Activated CD8-positive, alpha-beta T cell treated with anti-CD3 and anti-CD28 coated beads for 36 hours (primary cell): ENCODE results near the gene ZCWPW1. TPM values are rescaled to one million over a fixed set of nuclear protein-coding genes. Genes with fewer than 3 reads are reported as not detected.

Experiments
- ATAC-seq: fragments of 200-7000 bp; cut with Tn5 transposase; one replicate; pipeline ENCODE4 v1.10.0; 2021; ENCODE audit warnings: mild to moderate bottlenecking, moderate library complexity
- CTCF ChIA-PET: fragments of 350-600 bp; sonication (Branson Sonifier 250); formaldehyde crosslinking; loops from one replicate; lab custom pipeline; 2021; ENCODE audit warnings: antibody characterized with exemption; lab: Charles Lee
- POLR2A ChIA-PET: fragments of 350-600 bp; sonication (Branson Sonifier 250); formaldehyde crosslinking; loops from one replicate; lab custom pipeline; 2021; ENCODE audit warnings: antibody characterized with exemption; lab: Charles Lee
- DNase-seq: peaks from one replicate; pipeline ENCODE4 v3.0.0-alpha.2; 2020
- H3K27ac Mint-ChIP-seq: one replicate; pipeline ENCODE4 v1.8.0; 2021; ENCODE audit warnings: mild to moderate bottlenecking, mixed read lengths
- H3K27me3 Mint-ChIP-seq: one replicate; pipeline ENCODE4 v1.8.0; 2021; ENCODE audit warnings: mixed read lengths
- H3K36me3 Mint-ChIP-seq: one replicate; pipeline ENCODE4 v1.8.0; 2021; ENCODE audit warnings: low read depth, mixed read lengths
- H3K4me1 Mint-ChIP-seq: one replicate; pipeline ENCODE4 v1.8.0; 2021; ENCODE audit warnings: low read depth, mixed read lengths
- H3K4me3 Mint-ChIP-seq: one replicate; pipeline ENCODE4 v1.8.0; 2021; ENCODE audit warnings: mild to moderate bottlenecking, moderate library complexity, mixed read lengths
- H3K9me3 Mint-ChIP-seq: one replicate; pipeline ENCODE4 v1.8.0; 2021; ENCODE audit warnings: mixed read lengths
- intact Hi-C: fragments of 100-400 bp; cut with micrococcal nuclease; formaldehyde crosslinking; loops from one replicate; pipeline ENCODE4 v1.10.0; 2022
- total RNA-seq, 2 experiments: library from RNA; stranded (reverse); gene quantifications; one replicate each; pipeline ENCODE4 v1.2.3, GENCODE V29; 2021
- TF ChIP-seq, protein P1 (sequence below): fragments of 200-600 bp; IDR thresholded peaks from one replicate; pipeline ENCODE4 v1.8.0; 2022; ENCODE audit warnings: antibody characterized with exemption, mild to moderate bottlenecking

ZCWPW1 gene, protein sequence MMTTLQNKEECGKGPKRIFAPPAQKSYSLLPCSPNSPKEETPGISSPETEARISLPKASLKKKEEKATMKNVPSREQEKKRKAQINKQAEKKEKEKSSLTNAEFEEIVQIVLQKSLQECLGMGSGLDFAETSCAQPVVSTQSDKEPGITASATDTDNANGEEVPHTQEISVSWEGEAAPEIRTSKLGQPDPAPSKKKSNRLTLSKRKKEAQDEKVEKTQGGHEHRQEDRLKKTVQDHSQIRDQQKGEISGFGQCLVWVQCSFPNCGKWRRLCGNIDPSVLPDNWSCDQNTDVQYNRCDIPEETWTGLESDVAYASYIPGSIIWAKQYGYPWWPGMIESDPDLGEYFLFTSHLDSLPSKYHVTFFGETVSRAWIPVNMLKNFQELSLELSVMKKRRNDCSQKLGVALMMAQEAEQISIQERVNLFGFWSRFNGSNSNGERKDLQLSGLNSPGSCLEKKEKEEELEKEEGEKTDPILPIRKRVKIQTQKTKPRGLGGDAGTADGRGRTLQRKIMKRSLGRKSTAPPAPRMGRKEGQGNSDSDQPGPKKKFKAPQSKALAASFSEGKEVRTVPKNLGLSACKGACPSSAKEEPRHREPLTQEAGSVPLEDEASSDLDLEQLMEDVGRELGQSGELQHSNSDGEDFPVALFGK
- total RNA-seq = 1 to 10 TPM; 2.5 to 3.6 TPM

DNA sequence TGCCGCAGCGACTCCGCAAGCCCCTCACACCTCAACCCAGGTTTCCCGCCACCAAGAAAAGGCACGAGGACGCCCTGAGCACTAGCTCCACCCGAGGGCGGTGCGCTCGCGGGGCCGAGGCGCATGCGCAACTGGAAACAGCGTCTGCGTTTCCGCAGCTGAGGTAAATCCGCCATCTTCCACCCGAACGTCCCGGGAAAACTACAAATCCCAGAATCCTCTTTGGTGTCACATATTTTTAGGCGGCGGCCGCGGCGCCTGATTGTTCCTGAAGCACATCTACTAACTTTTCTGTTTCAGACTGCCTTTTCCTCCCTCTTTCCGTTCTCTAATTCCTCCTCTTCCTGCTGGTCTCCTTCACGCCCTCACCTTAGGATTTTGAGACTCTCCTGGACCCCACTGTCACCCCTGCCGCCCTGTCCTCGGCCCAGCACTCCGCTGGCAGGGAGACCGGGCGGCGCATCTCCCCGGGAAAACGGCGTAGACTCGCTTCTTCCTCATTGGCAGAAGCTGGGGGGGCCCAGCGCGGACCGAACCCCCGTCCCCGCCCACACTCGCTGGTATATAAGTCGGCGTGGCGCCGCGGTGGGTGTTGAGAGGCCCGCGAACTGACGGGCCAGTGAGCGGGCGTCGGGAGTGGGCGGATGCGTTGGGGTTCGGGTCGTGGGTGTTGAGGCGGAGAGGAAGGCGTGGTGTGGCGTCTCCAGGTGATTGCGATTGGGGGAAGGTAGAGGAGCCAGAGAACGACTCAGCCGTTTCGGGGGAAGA is at the start of gene ZCWPW1:
Gene ZCWPW1, minus strand, starts transcription at position 505 of the 768 bp plus-strand sequence. CDS start 8,054 bp downstream, outside the sequence.
- Mint-ChIP-seq H3K4me3 (peak within 1 kb of the TSS; percentile 86), H3K27me3 (no peaks in the 10 kb centered on the region)

DNA sequence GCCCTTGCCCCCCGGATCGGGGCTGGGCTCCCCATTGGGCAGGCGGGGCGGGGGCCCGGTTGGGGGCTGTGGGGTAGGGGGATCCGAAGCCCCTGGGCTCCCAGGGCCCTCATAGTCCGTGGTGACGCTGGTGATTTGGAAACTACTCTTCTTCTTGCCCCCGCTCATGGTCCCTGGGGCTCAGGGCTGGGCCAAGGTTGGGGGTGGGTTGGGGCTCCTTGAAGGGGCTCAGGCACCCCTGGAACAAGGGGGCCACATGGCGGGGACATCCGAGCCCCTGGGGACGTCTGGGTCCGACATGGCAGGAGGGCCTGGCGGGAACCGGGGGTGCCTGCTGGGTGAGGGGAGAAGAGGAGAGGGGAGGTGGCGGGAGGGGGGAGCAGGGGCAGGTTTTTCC is 49.4 kb upstream of the ZCWPW1 start:
- H3K4me3 Mint-ChIP-seq = peak overlapping the region; percentile 94
- H3K27me3 Mint-ChIP-seq = no peaks in the 10 kb centered on the region
- H3K27ac Mint-ChIP-seq = peak overlapping the region; percentile 95
- peaks cover 51% of the 10 kb centered on the region for H3K4me1 Mint-ChIP-seq
- ATAC-seq (no peak), DNase-seq (peak; percentile 32)
- peaks cover 42% of the 10 kb centered on the region for H3K36me3 Mint-ChIP-seq
- TF ChIP-seq, protein P1, sequence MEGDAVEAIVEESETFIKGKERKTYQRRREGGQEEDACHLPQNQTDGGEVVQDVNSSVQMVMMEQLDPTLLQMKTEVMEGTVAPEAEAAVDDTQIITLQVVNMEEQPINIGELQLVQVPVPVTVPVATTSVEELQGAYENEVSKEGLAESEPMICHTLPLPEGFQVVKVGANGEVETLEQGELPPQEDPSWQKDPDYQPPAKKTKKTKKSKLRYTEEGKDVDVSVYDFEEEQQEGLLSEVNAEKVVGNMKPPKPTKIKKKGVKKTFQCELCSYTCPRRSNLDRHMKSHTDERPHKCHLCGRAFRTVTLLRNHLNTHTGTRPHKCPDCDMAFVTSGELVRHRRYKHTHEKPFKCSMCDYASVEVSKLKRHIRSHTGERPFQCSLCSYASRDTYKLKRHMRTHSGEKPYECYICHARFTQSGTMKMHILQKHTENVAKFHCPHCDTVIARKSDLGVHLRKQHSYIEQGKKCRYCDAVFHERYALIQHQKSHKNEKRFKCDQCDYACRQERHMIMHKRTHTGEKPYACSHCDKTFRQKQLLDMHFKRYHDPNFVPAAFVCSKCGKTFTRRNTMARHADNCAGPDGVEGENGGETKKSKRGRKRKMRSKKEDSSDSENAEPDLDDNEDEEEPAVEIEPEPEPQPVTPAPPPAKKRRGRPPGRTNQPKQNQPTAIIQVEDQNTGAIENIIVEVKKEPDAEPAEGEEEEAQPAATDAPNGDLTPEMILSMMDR = no peak
- ChIA-PET CTCF (interaction anchor here (0.8 to 9.3 kb wide), 15 partner anchors 9 to 228 kb away, joined by 3 to 75 read pairs (median 4); partner anchors contain the start of genes MOSPD3, POP7 and SPACDR), POLR2A (interaction anchor here (0.6 to 2.1 kb wide), 13 partner anchors 12 to 353 kb away, joined by 3 to 7 read pairs (median 3); partner anchors contain the start of gene MOSPD3)
- intact Hi-C loops = loop anchor here (5.0 to 10.0 kb wide), 2 partner anchors 69 to 217 kb away; partner anchors contain the start of gene GIGYF1
- no peaks in the 10 kb centered on the region for H3K9me3 Mint-ChIP-seq

More for the DNA sequence above, at the start of gene ZCWPW1:
- POLR2A ChIA-PET = interaction anchor here (0.6 to 2.3 kb wide), 16 partner anchors 9 to 328 kb away, joined by 3 to 12 read pairs (median 3); partner anchors contain the start of genes AP4M1, FBXO24, LRCH4 and MCM7
- Mint-ChIP-seq H3K4me1 (peaks cover 24% of the 10 kb centered on the region), H3K36me3 (peaks cover 29% of the 10 kb centered on the region), H3K27ac (peak within 1 kb of the TSS; percentile 98), H3K9me3 (no peaks in the 10 kb centered on the region)
- TF ChIP-seq, protein P1 = no peak
- intact Hi-C loops = no loop called here
- CTCF ChIA-PET = interaction anchor here (0.9 to 1.8 kb wide), 6 partner anchors 21 to 297 kb away, joined by 3 to 8 read pairs (median 4); partner anchors contain the start of gene POP7
- peak; percentile 97 for DNase-seq
- ATAC-seq = peak; percentile 43

DNA sequence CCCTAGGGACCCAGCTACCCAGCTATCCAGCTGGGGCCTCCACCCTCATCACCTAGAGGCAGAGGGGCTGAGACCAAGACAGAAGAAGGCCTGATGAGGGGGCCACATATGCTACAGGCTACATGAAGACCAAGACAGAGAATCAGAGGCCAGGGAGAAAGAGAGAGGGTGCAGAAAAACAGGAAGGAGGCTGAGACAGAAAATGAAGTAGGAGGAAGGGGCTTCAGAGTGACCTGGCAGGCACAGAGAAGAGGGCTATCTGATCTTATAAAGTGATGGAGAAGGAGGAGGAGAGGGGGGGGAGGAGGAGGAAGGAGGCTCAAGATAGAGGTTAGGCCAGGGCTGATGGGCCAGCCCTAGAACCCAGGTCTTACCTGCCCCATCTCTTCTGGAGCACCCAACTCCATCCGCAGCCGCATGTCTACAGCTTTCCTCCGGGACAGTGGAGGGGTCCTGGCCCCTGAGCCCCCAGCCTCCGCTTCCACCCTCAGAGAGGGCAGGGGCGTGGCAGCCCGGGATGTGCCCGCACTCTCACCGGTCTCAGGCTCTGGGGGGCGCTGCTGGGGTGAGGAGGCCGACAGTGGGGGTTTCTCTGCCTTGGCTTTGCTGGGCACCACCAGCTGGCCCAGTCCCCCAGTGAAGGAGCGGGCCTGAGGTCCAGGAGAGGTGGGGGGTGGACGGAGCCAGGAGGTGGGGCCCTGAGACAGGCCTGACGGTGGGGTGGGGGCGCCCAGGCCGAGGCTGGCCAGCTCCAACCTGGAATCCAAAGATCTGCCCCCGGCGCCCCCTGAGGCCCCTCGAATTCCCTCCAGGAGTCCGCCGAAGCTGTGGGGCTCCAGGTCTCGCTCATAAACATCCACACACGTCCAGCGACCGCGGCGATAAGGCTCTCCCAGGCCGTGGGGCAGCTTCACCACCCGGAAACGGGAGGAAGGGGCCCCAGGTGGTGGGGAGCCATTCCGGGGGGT is 48.7 kb upstream of the ZCWPW1 start:
- peak overlapping the region; percentile 93 for H3K27ac Mint-ChIP-seq
- intact Hi-C loops = loop anchor here (5.0 to 10.0 kb wide), 2 partner anchors 70 to 218 kb away; partner anchors contain the start of gene GIGYF1
- POLR2A ChIA-PET = interaction anchor here (0.6 to 2.1 kb wide), 15 partner anchors 12 to 352 kb away, joined by 3 to 7 read pairs (median 3); partner anchors contain the start of genes MEPCE, MOSPD3 and PPP1R35

More for the DNA sequence above, 48.7 kb upstream of the ZCWPW1 start:
- Mint-ChIP-seq H3K4me3 (peak overlapping the region; percentile 94), H3K9me3 (no peaks in the 10 kb centered on the region), H3K27me3 (no peaks in the 10 kb centered on the region), H3K4me1 (peaks cover 49% of the 10 kb centered on the region), H3K36me3 (peaks cover 42% of the 10 kb centered on the region)
- TF ChIP-seq, protein P1 = peak; percentile 59
- ATAC-seq (peak; percentile 35), DNase-seq (peak; percentile 84)
- CTCF ChIA-PET = interaction anchor here (0.8 to 9.3 kb wide), 14 partner anchors 8 to 108 kb away, joined by 3 to 75 read pairs (median 4); partner anchors contain the start of gene SPACDR
